Fibroblast of skin of left quadriceps (primary cell): ENCODE results near the gene LRRC75A.
"Not testable (repeated sequence)": the region's sequence is repeated elsewhere in the genome, so short reads cannot be mapped to it uniquely, and the experiment has no call there.

ENCODE experiments used
- DNase-seq, 2 experiments: peaks; one replicate each; pipeline ENCODE4 v3.0.0-alpha.2; 2013; ENCODE audit warnings: low read depth in 2 of 2

The LRRC75A gene

DNA sequence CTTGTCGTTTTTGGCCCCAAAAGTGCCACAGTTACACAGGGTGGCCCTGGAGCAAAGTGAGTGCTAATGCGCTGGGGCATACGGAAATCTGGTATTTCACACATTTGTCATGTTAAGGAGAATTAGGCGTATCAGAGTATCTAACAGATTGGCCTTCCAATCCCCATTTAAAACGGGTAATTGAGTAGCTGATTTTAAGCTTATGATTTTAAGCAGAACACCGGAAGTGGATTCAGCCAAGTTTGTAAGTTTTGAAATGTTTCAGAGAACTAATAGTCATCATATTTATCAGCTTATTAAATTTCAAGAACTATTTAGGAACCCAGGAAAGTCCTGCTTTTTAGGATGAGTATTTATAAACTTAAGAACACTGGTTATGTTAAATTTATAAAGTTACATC lies 19.5 kb downstream of the LRRC75A start:
- DNase-seq = no peak

DNA sequence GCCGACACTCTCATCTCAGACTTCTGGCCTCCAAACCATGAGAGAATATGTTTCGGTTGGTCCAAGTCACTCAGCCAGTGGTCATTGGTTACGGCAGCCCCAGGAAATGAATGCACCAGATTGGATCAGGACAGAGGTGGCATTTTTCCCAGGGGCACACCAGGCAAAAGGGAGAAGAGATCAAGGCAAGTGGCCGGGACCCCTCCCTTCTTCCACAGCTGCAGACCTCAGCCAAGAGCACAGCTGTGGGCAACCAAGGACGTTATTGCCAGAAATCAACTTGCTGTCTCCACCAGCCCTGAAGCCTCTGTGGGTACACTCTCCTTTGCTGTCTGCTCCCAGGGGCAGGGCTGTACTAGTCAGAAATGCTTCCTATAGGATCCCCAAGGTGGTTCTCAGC lies 20.7 kb downstream of the LRRC75A start:
- no peak for DNase-seq

DNA sequence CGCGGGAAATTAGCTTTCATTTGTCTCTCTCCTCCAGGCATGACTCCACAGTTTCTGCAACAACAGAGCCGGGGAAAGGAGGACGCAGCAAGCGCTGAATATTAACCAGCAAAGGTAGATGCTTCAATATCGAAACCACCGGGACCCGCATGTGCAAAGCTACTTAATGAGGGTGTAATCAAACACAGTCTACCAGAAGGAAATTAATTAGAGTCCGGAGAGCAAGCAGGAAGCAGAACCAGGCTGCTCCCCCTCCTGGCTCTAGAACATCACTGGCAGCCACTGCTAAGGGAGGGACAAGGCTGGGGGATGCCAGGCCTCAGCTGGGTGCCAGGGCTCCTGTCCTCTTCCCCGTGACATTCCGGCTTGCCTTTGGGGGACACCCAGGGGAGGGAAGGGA lies 21.7 kb downstream of the LRRC75A start:
- no peak for DNase-seq

DNA sequence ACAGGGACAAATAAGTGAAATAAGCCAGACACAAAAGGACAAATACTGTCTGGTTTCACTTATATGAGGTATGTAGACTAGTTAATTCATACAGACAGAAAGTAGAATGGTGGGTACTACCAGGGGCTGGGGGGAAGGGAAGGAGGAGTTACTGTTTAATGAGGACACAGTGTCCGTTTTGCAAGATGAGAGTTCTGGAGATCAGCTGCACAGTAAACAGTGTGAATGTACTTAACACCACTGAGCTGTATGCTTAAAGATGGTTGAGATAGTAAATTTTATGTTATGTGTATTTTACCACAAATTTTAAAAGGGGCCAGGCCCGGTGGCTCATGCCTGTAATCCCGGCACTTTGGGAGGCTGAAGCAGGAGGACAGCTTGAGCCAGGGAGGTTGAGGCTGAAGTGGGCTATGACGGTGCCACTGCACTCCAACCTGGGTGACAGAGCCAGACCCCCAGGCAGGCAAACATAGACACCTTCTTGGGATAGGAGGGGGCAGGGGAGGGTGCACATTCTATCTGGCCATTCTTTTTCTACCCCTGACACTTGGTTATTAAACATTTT lies 23.5 kb downstream of the LRRC75A start:
- no peak for DNase-seq

DNA sequence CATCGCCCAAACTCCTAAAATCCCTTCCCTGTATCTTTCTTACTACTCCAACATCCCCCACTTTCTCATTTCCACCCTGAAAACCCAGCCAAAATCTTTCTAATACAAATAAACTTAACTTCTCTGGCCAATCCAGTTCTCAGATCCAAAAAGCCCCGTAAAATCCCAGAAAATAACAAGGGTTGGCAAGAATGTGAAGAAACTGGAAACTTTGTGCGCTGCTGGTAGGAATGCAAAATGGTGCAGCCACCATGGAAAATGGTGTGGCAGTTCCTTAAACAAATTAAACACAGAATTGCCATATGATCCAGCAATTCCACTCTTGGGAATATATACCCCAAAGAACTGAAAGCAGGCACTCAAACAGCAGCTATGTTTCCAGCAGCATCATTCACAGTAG lies 24.1 kb downstream of the LRRC75A start:
- no peak for DNase-seq

DNA sequence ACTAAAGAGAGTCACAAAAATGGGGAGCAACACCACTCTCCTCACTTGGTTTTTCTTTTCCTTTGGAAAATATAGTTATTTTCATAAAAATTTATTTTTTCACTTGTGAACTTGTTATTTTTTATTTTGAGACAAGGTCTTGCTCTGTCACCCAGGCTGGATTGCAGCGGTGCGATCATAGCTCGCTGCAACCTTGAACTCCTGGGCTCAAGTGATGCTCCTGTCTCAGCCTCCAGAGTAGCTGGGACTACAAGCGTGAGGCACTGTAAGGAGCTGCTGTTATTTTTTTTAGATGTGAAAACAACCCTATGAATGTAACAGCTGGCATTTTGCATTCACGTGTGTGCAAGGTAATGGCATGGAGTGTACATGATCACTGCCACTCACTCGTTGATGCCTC lies 24.9 kb downstream of the LRRC75A start:
- DNase-seq = no peak

DNA sequence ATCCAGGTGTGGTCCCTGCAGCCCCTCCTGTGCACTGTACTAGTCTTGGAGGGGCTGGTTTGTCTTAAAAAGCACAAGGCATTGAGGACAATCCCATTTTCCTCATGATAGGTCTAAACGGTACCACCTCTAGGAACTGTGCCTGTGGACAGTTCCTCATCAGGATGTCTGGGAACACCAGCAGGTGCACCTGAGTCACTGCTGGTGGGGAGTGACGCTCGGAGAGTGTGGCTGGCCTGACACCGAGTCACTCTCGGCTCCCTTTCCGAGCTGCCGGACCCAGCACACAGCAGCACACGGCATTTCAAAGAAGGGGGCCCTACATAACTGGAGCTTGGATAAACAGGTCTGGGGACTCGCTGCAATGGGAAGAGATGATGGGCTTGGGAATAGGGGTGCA lies 25.6 kb downstream of the LRRC75A start:
- DNase-seq = no peak

DNA sequence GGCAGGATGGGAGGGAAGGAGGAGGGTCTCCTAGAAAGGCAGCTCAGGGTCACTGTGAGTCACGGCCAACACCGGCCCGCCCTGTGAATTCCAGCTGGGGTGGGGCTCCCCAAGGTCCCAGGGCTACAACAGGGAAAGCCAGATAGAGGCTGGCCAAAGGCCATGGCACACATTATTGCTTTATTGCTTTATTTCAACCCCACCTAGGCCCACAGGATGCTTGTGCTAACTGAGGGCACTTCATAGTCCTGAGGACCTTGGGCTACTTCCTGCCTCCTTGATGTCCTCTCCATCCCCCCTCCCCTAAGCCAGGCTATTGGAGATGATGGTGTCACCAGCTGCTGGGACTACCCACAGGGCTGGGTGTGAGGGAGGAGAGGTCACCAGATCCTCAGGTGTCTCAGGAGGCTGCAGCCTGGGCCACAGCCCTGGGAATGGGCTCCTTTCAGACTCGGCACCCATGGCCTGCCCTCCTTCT lies 26.1 kb downstream of the LRRC75A start:
- DNase-seq = no peak

DNA sequence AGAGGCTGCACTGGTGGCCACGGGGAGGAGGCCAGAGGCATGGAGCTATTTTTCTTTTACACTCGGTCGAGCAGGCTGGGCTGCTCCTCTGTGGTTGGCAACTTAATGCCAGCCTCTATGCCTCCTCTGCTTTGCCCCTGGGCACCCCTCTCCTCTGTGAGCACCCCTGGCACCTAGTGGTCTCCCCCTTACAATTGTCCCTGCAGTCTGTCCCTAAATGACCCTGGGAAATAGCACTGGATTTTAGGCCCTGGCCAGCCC lies 27.0 kb downstream of the LRRC75A start:
- DNase-seq = no peak

DNA sequence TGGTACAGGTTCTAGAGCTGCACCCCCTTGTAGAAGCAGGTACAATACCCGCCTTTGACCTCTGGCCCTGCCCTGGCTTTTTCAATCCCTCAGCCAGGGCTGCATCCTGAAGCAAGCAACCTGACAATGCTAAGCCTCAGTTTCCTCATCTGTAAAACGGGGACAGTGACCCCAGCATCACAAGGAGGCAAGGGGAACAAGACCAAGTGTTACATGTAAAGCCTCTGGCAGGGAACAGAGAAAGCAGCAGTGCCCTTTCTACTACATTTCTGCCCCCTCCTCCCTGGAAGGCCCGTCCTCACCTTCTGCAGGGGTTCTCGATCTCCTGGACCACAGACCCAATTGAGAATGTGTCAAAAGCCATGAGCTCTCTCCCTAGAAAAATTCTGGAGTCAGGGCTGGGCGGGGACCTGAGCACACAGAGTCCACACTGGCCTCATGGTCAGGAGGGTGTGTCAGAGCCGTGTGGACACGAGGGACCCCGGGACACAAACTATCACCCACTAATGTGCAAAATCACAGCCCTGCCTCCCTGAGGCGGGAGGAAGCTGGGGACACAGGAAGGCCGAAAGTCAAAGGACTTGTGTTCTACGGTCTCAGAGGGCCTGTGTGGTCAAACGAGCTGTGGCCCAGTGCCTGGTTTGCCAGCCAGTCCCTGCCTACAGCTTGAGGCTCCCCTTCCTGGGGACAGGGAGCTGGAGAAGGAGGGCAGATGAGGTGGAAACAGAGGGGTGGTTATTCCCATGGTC lies 27.5 kb downstream of the LRRC75A start:
- DNase-seq = no peak

DNA sequence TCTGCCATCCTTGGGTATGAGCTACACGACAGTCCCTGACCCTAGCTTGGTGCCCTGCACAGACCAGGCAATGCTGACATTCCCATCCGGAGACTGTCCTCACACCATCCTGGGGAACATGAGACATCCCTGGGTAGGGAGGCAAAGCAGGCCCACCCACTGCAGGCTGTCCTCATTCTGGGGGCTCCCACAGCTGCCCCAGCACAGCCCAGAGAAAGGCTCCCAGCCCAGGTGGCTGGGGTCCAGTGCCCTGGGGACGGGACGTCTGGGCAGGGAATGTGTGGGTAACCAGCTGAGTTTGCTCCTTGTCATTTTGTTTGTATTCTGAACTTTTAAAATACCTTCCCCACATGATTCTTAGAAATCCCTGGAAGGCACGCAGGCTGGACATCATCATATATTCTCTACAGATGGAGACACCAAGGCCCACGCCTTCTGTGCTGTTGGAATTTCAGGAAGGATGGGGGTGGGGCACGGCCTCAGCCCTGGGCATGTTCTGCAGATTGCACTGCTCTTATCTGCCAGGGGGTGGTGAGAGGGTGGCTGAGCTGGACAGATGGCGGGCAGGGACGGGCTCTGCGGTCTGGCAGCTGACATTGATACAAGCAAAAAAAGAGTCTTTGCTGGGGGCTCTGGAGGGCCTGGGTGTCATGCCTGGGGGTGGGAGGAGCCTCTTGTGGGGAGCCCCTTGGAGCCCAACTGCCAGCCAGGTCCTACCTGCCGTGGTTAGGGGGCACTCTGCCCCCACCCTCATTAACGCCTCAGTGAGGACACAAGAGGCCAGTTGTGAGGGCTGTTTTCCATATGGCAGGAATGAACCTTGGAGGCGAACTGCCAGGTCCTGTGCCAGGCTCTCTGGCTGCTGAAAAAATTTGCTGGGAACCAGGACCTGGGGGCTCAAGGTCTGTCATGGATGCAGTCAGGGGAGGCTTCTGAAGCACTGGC lies 28.4 kb downstream of the LRRC75A start:
- no peak for DNase-seq

DNA sequence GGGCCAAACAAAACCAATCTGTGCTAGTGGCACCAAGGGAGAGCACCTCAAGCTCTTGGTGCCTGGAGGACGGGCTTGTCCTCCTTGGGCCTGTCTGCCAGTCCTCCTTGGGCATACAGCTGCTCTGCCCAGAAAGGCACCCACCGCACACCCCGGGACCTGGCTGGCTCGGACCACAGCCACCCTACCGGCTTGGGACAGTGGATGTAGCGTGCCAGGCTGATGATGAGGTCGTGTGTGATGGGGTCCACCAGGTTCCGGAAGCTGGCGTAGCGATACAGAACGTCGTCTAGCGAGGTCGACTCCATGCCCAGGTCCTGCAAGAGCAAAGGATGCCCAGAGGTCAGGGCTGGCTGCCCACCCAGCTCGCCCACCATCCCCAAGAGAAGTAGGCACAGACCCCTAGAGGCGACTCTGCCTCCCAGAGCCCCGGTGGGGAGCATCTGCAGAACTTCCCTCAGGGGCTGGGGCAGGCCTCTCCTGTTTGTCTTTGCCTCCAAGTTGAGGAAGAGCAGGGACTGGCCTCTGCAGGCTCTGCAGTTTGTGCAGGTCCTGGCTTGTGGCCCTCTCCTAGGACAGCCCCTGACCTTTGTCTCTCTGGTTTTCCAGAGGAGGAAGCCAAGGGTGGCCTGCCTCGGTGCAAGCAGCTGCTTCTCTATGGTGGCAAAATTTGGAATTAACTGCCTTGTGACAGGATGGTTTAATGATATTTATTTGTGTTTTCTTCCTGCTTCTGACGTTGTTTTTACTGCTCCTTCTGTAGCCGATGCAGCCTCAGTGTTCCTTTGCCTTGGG lies 29.7 kb downstream of the LRRC75A start:
- no peak for DNase-seq

DNA sequence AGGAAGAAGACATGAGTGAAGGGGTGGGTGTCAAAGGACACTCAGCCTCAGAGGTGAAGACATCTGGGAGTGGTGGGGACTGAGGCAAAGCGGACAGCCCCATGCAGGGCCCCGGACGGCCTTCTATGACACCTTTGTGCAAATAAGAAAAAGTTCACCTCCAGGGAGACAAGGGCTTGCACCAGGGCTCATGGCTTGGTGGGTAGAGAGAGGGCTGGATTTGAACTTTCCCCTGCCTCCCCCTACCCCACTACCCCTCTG lies 30.5 kb downstream of the LRRC75A start:
- no peak for DNase-seq

DNA sequence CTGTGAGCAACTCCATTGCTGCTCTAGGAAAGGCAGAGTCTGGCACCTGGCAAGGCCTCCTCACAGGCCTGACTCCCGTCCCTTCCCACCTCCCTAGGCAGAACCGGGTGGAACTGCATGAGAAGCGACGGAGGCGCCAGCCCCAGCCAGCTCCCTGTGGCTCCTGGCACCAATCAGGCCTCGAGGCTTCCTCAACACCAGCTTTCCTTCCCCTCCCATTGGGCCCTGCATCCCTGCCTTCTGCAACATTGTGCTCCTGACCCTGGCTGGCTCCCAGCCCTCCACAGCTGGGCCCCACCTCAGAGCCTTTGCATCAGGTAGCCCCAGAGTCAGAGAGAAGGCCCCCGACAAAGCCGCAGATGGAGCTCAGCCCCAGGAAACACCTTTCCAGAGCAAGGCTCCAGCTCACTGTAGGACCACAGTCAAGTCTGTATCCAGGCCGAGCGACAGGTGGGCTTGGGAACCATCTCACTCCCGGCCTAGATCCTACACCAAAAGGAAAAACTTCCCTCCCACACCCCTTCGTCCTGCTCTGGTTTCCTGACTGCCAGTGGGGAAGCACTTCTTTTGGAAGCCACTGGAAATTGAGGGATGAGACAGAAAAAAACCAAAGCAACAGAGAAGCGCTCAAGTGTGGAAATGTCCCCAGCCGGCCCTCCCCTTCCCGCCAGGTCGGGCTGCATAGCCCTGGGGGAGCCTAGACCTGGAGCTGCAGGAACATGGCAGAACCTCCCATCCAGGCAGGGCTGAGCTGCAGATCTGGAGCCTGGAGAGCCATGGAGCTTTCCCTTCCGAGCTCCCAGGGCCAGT lies 31.0 kb downstream of the LRRC75A start:
- no peak for DNase-seq

DNA sequence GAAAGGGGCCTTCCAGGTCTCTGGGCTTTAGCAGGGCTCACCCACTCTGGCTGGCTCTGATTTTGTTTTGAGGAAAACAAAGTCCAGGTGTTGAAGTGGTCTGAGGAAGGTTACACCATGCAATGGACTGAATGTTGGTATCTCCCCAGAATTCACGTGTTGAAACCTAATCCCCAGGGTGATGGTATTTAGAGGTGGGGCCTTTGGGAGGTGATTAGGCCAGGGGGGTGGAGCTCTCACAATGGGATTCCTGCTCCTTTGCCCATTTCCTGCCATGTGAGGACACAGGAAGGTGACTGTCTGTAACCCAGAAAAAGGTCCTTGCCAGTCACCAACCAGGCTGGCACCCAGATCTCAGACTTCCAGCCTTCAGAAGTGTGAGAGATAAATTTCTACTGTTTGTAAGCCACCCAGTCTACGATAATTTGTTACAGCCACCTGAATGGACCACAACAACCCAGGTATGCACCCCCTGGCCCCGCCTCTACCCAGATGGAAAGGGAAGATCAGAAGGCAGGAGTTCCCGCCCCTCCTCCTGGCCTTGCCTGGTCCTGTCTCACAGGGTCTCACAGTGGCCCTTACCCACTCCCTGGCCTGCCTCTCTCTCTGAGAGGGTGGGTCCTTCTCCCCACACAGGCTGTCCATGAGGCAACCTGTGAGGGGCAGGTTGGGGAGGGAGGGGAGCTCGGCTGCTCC lies 32.0 kb downstream of the LRRC75A start:
- DNase-seq = no peak

DNA sequence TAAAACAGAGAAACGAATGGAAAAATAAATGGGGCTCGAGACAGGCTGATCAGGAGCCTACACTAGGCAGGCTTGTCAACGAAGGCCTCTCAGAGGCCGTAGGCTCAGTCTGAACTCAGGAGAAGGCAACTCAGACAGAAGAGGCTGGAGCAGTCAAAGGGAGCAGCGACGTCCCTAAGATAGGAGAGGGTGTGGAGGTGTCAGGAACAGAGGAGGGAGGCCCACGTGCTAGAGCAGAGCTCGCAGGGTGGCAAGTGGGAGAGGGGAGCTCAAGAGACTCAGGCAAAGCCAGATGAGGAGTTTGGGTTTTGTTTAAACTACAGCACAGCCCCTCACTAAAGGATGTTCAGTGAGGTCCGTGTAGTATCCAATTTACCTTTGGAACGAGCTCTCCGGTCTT lies 32.7 kb downstream of the LRRC75A start:
- no peak for DNase-seq

DNA sequence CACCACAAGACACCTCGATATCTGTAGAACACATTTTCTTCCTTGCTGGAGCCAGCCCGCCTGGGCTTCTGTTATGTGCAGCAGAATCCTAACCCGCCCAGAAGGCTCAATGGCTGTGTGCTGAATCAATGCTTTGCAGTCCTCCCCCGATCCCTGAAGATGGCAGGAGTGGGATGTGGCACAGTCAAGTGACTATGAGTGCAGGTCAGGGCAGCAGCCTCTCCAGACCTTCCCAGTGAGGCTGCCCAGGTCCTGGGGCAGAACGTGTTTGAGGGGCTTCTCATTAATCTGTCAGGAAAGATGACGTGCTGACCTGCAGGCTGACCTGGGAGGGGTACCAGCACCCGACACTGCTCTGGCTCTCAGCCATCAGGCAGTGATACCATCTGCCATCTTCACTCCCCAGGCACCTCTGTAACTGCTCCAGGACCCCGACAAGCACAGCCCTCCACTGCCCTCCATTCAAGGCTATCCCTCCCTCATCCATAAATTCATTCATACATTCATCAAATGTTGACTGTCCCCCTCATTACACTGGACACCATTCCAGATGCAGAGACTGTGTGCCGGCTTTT lies 35.2 kb downstream of the LRRC75A start:
- DNase-seq = no peak

DNA sequence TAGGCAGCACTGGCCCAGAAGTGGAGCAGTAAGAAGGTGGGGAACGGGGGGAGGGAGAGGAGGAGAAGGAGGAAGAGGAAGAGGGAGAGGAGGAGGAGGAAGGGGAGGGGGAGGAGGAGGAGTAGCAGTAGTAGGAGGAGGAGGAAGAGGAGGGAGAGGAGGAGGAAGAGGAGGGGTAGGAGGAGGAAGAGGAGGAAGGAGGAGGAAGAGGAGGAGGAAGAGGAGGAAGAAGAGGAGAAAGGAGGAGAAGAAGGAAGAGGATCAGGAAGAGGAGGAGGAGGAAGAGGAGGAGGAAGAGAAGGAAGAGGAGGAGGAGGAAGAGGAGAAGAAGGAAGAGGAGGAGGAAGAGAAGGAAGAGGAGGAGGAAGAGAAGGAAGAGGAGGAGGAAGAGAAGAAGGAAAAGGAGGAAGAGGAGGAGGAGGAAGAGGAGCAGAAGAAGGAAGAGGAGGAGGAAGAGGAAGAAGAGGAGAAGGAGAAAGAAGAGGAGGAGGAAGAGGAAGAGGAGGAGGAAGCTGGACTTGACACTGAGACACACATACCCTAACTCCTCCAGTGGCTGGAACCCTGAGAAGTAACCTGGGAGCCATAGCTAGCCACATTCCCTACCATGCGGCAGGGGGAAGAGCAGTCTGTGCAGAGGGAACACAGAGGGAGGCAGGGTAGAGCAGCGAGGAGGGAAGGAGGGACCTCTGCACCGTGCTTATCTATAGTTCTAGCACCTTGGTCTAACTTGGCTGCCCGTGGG lies 35.8 kb downstream of the LRRC75A start:
- no peak for DNase-seq

DNA sequence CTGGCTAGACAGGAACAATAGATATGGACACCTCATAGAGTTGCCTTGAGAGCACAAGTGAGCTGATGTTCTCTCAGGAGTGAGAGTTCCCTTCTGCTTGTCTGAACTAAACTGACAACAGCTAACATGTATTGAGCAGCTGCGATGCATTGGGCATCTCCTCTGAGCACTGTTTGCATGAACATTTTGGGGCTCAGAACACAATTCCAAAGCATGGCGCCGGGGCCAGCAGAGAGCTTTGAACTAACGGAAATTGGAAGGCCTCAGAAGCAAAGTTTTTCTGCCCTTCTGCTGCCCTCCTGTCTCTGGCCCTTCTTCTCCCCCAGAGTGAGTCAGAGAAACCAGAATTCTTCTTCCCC lies 38.5 kb downstream of the LRRC75A start:
- no peak for DNase-seq

DNA sequence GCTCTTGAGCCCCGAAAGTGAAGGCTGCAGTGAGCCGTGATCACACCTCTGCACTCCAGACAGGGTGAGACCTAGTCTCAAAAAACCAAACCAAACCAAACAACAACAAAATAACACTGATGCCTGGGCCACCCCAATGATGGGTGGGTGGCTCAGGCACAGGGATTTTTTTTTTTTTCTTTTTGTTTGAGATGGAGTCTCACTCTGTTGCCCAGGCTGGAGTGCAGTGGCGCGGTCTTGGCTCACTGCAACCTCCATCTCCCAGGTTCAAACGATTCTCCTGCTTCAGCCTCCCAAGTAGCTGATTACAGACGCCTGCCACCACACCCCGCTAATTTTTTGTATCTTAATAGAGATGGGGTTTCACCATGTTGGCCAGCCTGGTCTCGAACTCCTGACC lies 39.7 kb downstream of the LRRC75A start:
- DNase-seq = not testable (repeated sequence)
